ENCODE measurements around the gene LSP1.
A peak's percentile ranks its signal among the peaks of the same experiment; 100 is the strongest.

Gene LSP1

GRCh38 chr11:1890856-1891830 lies 38.3 kb downstream of the LSP1 start:
- no peak for DNase-seq (ENCODE audit: low spot score)

GRCh38 chr11:1891831-1892115 lies 38.9 kb downstream of the LSP1 start, which contains the start of gene PRR33:
Gene PRR33, minus strand, starts transcription at chr11:1891895. Its CDS starts 1,311 bp downstream, at chr11:1890584.
- no peak for DNase-seq (ENCODE audit: low spot score)

- DNase-seq (ENCODE audit: low spot score): no peak
These were observed 39.2 kb downstream of the LSP1 start for GRCh38 chr11:1892116-1892515.

GRCh38 chr11:1892558-1892957 lies 39.7 kb downstream of the LSP1 start:
- no peak for DNase-seq (ENCODE audit: low spot score)

GRCh38 chr11:1893581-1894359 lies 40.9 kb downstream of the LSP1 start:
- DNase-seq (ENCODE audit: low spot score): no peak

GRCh38 chr11:1894759-1895158 lies 41.9 kb downstream of the LSP1 start:
- no peak for DNase-seq (ENCODE audit: low spot score)

GRCh38 chr11:1896468-1896867 lies 43.6 kb downstream of the LSP1 start:
- no peak for DNase-seq (ENCODE audit: low spot score)

- no peak for DNase-seq (ENCODE audit: low spot score)
These were observed 44.0 kb downstream of the LSP1 start for GRCh38 chr11:1896923-1897322.

- no peak for DNase-seq (ENCODE audit: low spot score)
These were observed 46.2 kb downstream of the LSP1 start for GRCh38 chr11:1899090-1899489.

GRCh38 chr11:1899686-1900085 lies 46.8 kb downstream of the LSP1 start:
- DNase-seq (ENCODE audit: low spot score): no peak

- no peak for DNase-seq (ENCODE audit: low spot score)
These were observed 53.3 kb downstream of the LSP1 start for GRCh38 chr11:1906181-1906580.

- no peak for DNase-seq (ENCODE audit: low spot score)
These were observed 53.9 kb downstream of the LSP1 start for GRCh38 chr11:1906611-1907423.

GRCh38 chr11:1908618-1909017 lies 55.7 kb downstream of the LSP1 start:
- DNase-seq (ENCODE audit: low spot score): no peak

GRCh38 chr11:1909524-1909923 lies 56.6 kb downstream of the LSP1 start:
- DNase-seq (ENCODE audit: low spot score): no peak

GRCh38 chr11:1912289-1912878 lies 59.5 kb downstream of the LSP1 start:
- no peak for DNase-seq (ENCODE audit: low spot score)

- no peak for DNase-seq (ENCODE audit: low spot score)
These were observed 60.6 kb downstream of the LSP1 start for GRCh38 chr11:1913271-1914060.

GRCh38 chr11:1915795-1916131 lies 62.9 kb downstream of the LSP1 start:
- DNase-seq (ENCODE audit: low spot score): no peak

- peak; percentile 33 for DNase-seq (ENCODE audit: low spot score)
These were observed 63.5 kb downstream of the LSP1 start for GRCh38 chr11:1916132-1916985.

- peak; percentile 31 for DNase-seq (ENCODE audit: low spot score)
These were observed 64.2 kb downstream of the LSP1 start for GRCh38 chr11:1916986-1917522.
